DMS114 treated with DMSO at 0.1 percent for 48 hours (cell line): ENCODE data around the gene NRXN3.

ENCODE experiments used
- DNase-seq: peaks from one replicate; lab custom pipeline; 2025; ENCODE audit not compliant: unreplicated experiment; lab: John Stamatoyannopoulos, UW

Gene NRXN3

GRCh38 chr14:79265366-79265946, 1095.3 kb downstream of the NRXN3 start:
- DNase-seq, result no peak

GRCh38 chr14:79270361-79270760, 1100.2 kb downstream of the NRXN3 start:
- no peak for DNase-seq

- no peak for DNase-seq
These were observed 1100.9 kb downstream of the NRXN3 start for GRCh38 chr14:79271122-79271521.

GRCh38 chr14:79274641-79275291, 1104.6 kb downstream of the NRXN3 start:
- no peak for DNase-seq

- DNase-seq, result no peak
These were observed 1105.1 kb downstream of the NRXN3 start for GRCh38 chr14:79275292-79275655.

GRCh38 chr14:79278286-79278797, 1108.2 kb downstream of the NRXN3 start:
- DNase-seq, result no peak

- no peak for DNase-seq
These were observed 1108.8 kb downstream of the NRXN3 start for GRCh38 chr14:79278798-79279644.

GRCh38 chr14:79279645-79280597, 1109.7 kb downstream of the NRXN3 start:
- DNase-seq, result no peak

- no peak for DNase-seq
These were observed 1111.3 kb downstream of the NRXN3 start for GRCh38 chr14:79281244-79282152.

GRCh38 chr14:79284621-79285020, 1114.4 kb downstream of the NRXN3 start:
- no peak for DNase-seq

GRCh38 chr14:79285263-79285662, 1115.1 kb downstream of the NRXN3 start:
- DNase-seq, result no peak

- no peak for DNase-seq
These were observed 1117.8 kb downstream of the NRXN3 start for GRCh38 chr14:79287976-79288375.

GRCh38 chr14:79293482-79294177, 1123.5 kb downstream of the NRXN3 start:
- no peak for DNase-seq

- no peak for DNase-seq
These were observed 1124.3 kb downstream of the NRXN3 start for GRCh38 chr14:79294499-79294898.

- DNase-seq, result no peak
These were observed 1125.2 kb downstream of the NRXN3 start for GRCh38 chr14:79295385-79295784.

GRCh38 chr14:79298373-79298772, 1128.2 kb downstream of the NRXN3 start:
- no peak for DNase-seq

GRCh38 chr14:79299162-79299561, 1129.0 kb downstream of the NRXN3 start:
- DNase-seq, result no peak

- no peak for DNase-seq
These were observed 1134.1 kb downstream of the NRXN3 start for GRCh38 chr14:79304279-79304678.

- DNase-seq, result no peak
These were observed 1136.4 kb downstream of the NRXN3 start for GRCh38 chr14:79306546-79306945.
